Muscle layer of duodenum (tissue), 2 donors: ENCODE data around the gene FRAS1.

ENCODE experiments used
- H3K27ac ChIP-seq: one replicate; pipeline ENCODE4 v1.7.0; 2013; ENCODE audit warnings: mild to moderate bottlenecking, low read length
- H3K27me3 ChIP-seq: one replicate; pipeline ENCODE4 v1.7.0; 2013; ENCODE audit warnings: low read depth, mild to moderate bottlenecking, control low read depth, low read length
- H3K36me3 ChIP-seq, 2 donors: one replicate each; pipeline ENCODE4 v1.7.0; 2013; ENCODE audit warnings: low read length in 2 of 2, control low read depth in 1 of 2, mild to moderate bottlenecking in 1 of 2; ENCODE audit not compliant: insufficient read depth in 2 of 2, control insufficient read depth in 1 of 2
- H3K4me1 ChIP-seq, 2 donors: one replicate each; pipeline ENCODE4 v1.7.0; 2013; ENCODE audit warnings: low read length in 2 of 2, mild to moderate bottlenecking in 2 of 2, control low read depth in 1 of 2, moderate library complexity in 1 of 2; ENCODE audit not compliant: insufficient read depth in 2 of 2, control insufficient read depth in 1 of 2
- H3K4me3 ChIP-seq, 2 donors: one replicate each; pipeline ENCODE4 v1.7.0; 2013; ENCODE audit warnings: low read length in 2 of 2, low read depth in 1 of 2, mild to moderate bottlenecking in 1 of 2
- H3K9me3 ChIP-seq, 2 donors: one replicate each; pipeline ENCODE4 v1.7.0; 2013; ENCODE audit warnings: low read length in 2 of 2, control low read depth in 1 of 2, mild to moderate bottlenecking in 1 of 2; ENCODE audit not compliant: control insufficient read depth in 1 of 2
- donor health status: healthy.

The FRAS1 gene

DNA sequence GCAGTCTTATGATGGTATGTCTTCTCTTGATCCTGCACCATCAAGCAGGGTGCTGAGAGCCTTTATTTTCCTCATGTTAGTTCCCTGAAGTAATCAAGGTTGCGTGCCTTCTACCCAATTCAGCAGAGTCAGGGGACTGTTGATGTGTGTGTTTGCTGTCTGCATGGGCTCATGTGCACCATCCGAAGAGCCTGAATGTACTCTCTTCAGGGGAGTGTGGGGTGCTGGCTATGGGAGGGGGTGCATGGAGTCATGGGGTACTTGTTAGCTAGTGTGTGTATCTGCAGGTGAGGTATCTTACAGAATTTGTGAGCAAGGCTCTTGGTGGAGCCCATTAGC is 340.1 kb downstream of the FRAS1 start:
- Histone ChIP-seq H3K27ac (no peak overlapping the region), H3K36me3 (no peaks in the 10 kb centered on the region), H3K4me3 (no peak overlapping the region), H3K9me3 (peaks cover 4 to 10% of the 10 kb centered on the region in 2 donors), H3K27me3 (no peaks in the 10 kb centered on the region), H3K4me1 (no peaks in the 10 kb centered on the region)

GRCh38 chr4:78409612-78410202 is 352.6 kb downstream of the FRAS1 start:
- H3K27me3 ChIP-seq, result no peaks in the 10 kb centered on the region
- H3K27ac ChIP-seq, result no peak overlapping the region
- peaks cover 0 to 12% of the 10 kb centered on the region in 2 donors for H3K4me1 ChIP-seq
- no peak overlapping the region for H3K4me3 ChIP-seq
- H3K36me3 ChIP-seq, result no peaks in the 10 kb centered on the region
- no peaks in the 10 kb centered on the region for H3K9me3 ChIP-seq

- H3K36me3 ChIP-seq, result no peaks in the 10 kb centered on the region
- peaks cover 0 to 12% of the 10 kb centered on the region in 2 donors for H3K4me1 ChIP-seq
- H3K27ac ChIP-seq, result no peak overlapping the region
- no peak overlapping the region for H3K4me3 ChIP-seq
- H3K9me3 ChIP-seq, result no peaks in the 10 kb centered on the region
- H3K27me3 ChIP-seq, result no peaks in the 10 kb centered on the region
These were observed 353.1 kb downstream of the FRAS1 start for GRCh38 chr4:78410225-78410624.

DNA sequence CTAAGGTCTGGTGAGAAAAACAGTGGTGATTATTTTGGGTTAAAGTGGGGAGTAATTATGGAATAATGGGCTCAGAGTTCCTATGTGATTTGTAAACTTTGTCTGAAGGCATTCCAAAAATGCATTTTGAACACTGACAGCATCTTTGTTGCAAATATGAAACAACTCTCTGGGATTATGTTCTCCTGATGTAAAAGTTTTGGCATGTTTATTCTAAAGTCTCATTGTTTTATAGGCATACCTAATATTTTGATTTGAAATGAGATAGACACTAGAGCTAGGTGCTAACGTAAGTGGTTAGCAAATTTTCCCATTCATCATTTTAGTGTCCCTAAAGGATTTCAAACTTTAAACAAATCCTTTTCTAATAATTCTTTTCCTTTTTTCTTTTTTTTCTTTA is 353.6 kb downstream of the FRAS1 start:
- no peaks in the 10 kb centered on the region for H3K9me3 ChIP-seq
- no peak overlapping the region for H3K27ac ChIP-seq
- no peak overlapping the region for H3K4me3 ChIP-seq
- H3K27me3 ChIP-seq, result no peaks in the 10 kb centered on the region
- no peaks in the 10 kb centered on the region for H3K36me3 ChIP-seq
- peaks cover 0 to 12% of the 10 kb centered on the region in 2 donors for H3K4me1 ChIP-seq

- peaks cover 0 to 12% of the 10 kb centered on the region in 2 donors for H3K4me1 ChIP-seq
- no peak overlapping the region for H3K27ac ChIP-seq
- H3K27me3 ChIP-seq, result no peaks in the 10 kb centered on the region
- H3K36me3 ChIP-seq, result no peaks in the 10 kb centered on the region
- no peaks in the 10 kb centered on the region for H3K9me3 ChIP-seq
- no peak overlapping the region for H3K4me3 ChIP-seq
These were observed 357.0 kb downstream of the FRAS1 start for GRCh38 chr4:78414116-78414515.

DNA sequence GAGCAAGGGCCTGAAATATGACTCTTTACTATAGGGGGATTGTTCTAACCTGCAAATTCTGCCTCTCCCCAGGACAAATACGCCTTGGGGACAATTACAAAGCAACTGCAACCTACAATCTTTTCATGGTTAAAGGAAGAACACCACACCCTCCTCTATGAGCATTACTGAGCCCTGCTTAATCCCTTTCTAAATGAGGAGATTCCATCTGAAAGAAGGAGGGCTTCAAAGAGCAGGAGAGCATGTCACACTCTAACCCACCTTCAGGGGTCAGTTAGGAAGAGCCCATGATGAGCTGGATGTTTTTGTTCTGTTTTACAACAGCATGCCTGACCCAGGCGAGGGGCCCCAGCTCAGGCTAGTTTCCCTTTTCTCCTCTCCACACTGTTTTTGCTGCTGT is 360.5 kb downstream of the FRAS1 start:
- peaks cover 0 to 12% of the 10 kb centered on the region in 2 donors for H3K4me1 ChIP-seq

DNA sequence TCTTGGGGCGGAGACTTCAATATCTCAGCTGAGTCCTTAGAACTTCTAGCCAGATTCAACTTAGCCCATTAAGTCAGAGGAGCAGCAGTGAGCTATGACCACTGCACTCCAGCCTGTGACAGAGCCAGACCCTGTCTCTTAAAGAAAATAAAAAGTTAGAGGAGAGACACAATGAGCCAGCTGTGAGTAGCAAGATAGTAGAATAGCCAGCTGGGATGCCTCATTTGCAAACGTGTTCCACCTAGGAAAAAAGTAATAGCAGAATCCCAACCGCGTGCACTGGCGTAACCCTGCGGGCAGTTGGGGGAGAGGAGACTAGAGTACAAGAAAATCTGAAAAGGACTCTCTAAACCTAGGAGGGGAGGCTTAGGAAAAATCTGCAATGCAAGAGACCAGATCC is 361.3 kb downstream of the FRAS1 start:
- Histone ChIP-seq H3K9me3 (no peaks in the 10 kb centered on the region), H3K4me3 (no peak overlapping the region), H3K4me1 (peaks cover 0 to 8% of the 10 kb centered on the region in 2 donors), H3K36me3 (peaks cover 0 to 4% of the 10 kb centered on the region in 2 donors), H3K27ac (no peak overlapping the region), H3K27me3 (no peaks in the 10 kb centered on the region)

More for the DNA sequence above, 360.5 kb downstream of the FRAS1 start:
- Histone ChIP-seq H3K4me3 (no peak overlapping the region), H3K27me3 (no peaks in the 10 kb centered on the region), H3K36me3 (peaks cover 0 to 4% of the 10 kb centered on the region in 2 donors), H3K9me3 (no peaks in the 10 kb centered on the region), H3K27ac (no peak overlapping the region)

GRCh38 chr4:78423790-78424189 is 366.7 kb downstream of the FRAS1 start:
- Histone ChIP-seq H3K36me3 (peaks cover 0 to 4% of the 10 kb centered on the region in 2 donors), H3K27ac (no peak overlapping the region), H3K4me3 (no peak overlapping the region), H3K4me1 (no peaks in the 10 kb centered on the region), H3K27me3 (no peaks in the 10 kb centered on the region), H3K9me3 (no peaks in the 10 kb centered on the region)

GRCh38 chr4:78424461-78424860 is 367.3 kb downstream of the FRAS1 start:
- H3K36me3 ChIP-seq, result peaks cover 0 to 8% of the 10 kb centered on the region in 2 donors
- no peaks in the 10 kb centered on the region for H3K9me3 ChIP-seq
- no peaks in the 10 kb centered on the region for H3K4me1 ChIP-seq
- no peaks in the 10 kb centered on the region for H3K27me3 ChIP-seq
- no peak overlapping the region for H3K4me3 ChIP-seq
- no peak overlapping the region for H3K27ac ChIP-seq

- H3K4me1 ChIP-seq, result no peaks in the 10 kb centered on the region
- no peak overlapping the region for H3K4me3 ChIP-seq
- H3K27me3 ChIP-seq, result no peaks in the 10 kb centered on the region
- H3K9me3 ChIP-seq, result no peaks in the 10 kb centered on the region
- no peak overlapping the region for H3K27ac ChIP-seq
- H3K36me3 ChIP-seq, result peaks cover 0 to 5% of the 10 kb centered on the region in 2 donors
These were observed 369.8 kb downstream of the FRAS1 start for GRCh38 chr4:78426972-78427371.

GRCh38 chr4:78428996-78429395 is 371.9 kb downstream of the FRAS1 start:
- peaks cover 0 to 5% of the 10 kb centered on the region in 2 donors for H3K36me3 ChIP-seq
- no peaks in the 10 kb centered on the region for H3K4me1 ChIP-seq
- H3K27ac ChIP-seq, result no peak overlapping the region
- no peaks in the 10 kb centered on the region for H3K27me3 ChIP-seq
- H3K9me3 ChIP-seq, result no peaks in the 10 kb centered on the region
- H3K4me3 ChIP-seq, result no peak overlapping the region

DNA sequence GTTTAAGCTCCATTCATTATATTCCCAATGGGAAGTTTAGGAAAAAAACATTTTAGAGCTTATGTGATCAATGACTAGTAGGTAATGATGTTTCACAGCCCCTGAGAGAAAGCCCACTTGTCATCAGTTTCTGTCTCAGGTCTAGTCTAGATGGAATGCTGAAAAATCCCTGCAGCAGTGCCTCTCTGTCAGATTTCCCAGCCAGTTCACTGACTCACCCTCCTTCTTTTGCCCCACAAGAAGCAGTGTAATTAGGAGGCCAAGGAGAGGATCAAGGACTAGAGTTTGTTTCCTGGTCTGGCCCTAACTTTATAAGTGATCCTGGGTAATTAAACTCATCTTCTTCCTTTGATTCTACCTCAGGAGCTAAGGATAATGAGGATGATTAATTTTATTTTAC is 375.8 kb downstream of the FRAS1 start:
- H3K9me3 ChIP-seq, result no peaks in the 10 kb centered on the region
- no peaks in the 10 kb centered on the region for H3K27me3 ChIP-seq
- H3K27ac ChIP-seq, result no peak overlapping the region
- H3K36me3 ChIP-seq, result peaks cover 0 to 5% of the 10 kb centered on the region in 2 donors
- no peaks in the 10 kb centered on the region for H3K4me1 ChIP-seq
- no peak overlapping the region for H3K4me3 ChIP-seq
